Frontal cortex (tissue), 4 donors: ENCODE measurements around the gene CXCL17. TPM values are rescaled to one million over a fixed set of nuclear protein-coding genes. Genes with fewer than 3 reads are reported as not detected.
"Not testable (repeated sequence)": the region's sequence is repeated elsewhere in the genome, so short reads cannot be mapped to it uniquely, and the experiment has no call there.

Experiments used
- DNase-seq, 2 donors: peaks; one replicate each; pipeline ENCODE4 v3.0.0; 2012; ENCODE audit warnings: low spot score in 2 of 2
- FAIRE-seq: peaks from 2 replicates; lab custom pipeline; 2012; peaks lifted over from hg19 to GRCh38; lab: Jason Lieb, UNC
- total RNA-seq: library from RNA; depleted of rRNA; stranded (reverse); fragments of >200 nt; gene quantifications from one replicate; pipeline ENCODE4 v1.2.3, GENCODE V29; 2014
- donor health status: control.
- donor health status: control.
- donor health status: control.

CXCL17 gene, protein sequence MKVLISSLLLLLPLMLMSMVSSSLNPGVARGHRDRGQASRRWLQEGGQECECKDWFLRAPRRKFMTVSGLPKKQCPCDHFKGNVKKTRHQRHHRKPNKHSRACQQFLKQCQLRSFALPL
- total RNA-seq = not detected

DNA sequence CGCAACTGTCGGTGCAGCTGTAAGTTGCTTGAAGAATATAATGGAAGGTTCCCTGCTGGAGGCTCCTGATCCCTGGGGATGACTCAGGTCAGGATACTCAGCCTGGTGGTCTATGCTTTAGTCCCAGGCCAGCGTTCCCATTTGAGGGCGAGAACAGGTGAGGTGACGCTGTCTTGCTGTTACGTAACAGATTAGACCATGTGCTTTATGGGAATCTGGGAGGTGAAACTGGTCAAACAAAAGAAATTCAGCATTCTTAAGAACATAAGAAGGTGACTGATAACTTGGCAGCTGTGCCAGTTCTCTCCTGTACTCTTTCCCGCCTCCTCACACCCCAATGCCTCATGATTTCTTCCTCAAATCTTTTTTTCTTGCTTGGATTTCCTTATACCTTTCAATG, at the start of gene CXCL17:
Gene CXCL17, minus strand, starts transcription at position 114 of the 400 bp plus-strand sequence. CDS start 114 bp downstream, outside the sequence.
- FAIRE-seq (no peak), DNase-seq (no peak)

DNA sequence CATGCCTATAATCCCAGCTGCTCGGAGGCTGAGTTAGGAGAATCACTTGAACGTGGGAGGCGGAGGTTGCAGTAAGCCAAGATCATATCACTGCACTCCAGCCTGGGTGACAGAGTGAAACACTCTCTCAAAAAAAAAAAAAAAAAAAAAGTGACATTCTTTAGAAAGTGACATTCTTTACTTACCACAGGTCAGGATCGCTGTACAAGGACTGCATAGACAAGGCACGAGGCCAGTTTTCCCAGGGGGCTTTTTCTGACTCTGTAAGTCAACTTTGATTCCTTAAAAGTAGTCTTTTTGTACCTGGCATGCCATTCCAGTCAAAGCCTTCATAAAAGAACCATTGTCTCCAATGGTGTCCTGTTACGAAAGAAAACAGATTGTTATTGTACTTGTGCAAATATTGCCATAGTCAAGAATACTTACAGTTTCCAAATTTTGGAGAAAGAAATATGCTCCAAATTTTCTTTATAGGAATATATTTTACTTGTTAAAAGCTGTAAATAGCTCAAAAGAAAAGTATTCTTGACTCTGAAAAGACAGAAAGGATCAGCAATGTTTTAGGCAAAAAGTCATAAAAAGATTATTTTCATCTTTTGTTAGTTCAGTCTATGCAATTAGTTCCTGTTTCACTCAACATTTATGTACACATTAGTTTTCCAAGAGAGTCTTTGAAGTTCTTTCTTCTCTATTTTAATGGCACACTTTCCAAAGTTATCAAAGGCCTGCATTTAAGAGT, 46.2 kb upstream of the CXCL17 start:
- FAIRE-seq (no peak), DNase-seq (no peak)

DNA sequence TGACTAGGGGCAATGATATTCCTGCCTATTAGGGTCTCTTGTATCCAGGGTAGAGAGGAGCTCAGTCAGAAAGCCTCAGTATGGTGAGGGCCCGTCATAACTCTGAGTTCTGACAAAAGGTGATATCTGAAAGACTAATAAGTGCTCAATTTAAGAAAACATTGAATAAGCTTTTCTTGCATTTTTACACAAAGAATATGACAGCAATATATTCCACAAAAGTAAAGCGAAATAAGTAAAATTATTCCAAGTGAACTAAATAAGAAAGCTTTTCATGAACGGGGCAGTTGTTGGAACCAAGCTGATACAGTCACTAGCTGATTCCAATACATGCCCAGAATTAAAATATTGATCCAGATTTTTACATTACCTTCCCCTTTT, 45.0 kb upstream of the CXCL17 start:
- FAIRE-seq (no peak), DNase-seq (no peak)

DNA sequence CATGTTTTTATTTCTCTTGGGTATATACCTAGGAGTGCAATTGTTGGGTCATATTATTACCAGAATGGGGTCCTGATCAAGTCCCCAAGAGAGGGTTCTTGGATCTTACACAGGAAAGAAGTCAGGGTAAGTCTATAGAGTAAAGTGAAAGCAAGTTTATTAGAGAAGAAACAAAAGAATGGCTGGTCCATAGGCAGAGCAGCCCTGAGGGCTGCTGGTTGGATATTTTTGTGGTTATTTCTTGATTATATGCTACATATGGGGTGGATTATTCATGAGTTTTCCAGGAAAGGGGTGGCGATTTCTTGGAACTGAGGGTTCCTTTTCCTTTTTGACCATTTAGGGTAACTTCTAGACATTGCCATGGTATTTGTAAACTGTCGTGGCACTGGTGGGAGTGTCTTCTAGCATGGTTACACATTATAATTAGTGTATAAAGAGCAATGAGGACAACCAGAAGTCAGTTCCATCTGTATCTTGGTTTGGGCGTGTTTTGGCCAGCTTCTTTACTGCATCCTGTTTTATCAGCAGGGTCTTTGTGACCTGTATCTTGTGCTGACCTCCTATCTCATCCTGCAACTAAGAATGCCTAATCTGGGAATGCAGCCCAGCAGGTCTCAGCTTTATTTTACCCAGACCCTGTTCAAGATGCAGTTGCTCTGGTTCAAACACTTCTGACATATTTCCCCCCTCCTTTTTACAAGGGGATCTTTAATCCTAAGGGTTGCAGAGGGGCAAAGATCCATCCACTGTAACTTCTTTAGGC, 44.5 kb upstream of the CXCL17 start:
- FAIRE-seq (no peak), DNase-seq (no peak)

DNA sequence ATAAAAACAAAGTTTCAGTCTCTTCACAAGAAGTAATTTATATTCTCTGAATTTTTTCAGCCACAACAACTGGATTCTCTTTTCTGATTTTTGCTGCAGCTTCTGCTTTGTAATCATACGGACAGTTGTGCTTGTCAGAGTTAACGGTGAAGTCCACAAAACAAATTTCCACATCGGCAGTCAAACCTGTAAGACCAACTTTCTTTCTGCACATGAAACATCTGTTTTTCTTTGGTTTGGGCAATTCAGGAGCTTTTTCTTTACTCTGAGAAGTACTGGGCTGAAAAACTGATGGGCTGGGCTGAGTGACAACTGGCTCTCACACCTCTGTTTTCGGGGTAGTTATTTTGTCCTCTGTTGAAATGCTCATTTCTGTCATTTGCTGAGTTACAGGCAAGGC, 42.3 kb upstream of the CXCL17 start:
- FAIRE-seq, DNase-seq: not testable (repeated sequence)

DNA sequence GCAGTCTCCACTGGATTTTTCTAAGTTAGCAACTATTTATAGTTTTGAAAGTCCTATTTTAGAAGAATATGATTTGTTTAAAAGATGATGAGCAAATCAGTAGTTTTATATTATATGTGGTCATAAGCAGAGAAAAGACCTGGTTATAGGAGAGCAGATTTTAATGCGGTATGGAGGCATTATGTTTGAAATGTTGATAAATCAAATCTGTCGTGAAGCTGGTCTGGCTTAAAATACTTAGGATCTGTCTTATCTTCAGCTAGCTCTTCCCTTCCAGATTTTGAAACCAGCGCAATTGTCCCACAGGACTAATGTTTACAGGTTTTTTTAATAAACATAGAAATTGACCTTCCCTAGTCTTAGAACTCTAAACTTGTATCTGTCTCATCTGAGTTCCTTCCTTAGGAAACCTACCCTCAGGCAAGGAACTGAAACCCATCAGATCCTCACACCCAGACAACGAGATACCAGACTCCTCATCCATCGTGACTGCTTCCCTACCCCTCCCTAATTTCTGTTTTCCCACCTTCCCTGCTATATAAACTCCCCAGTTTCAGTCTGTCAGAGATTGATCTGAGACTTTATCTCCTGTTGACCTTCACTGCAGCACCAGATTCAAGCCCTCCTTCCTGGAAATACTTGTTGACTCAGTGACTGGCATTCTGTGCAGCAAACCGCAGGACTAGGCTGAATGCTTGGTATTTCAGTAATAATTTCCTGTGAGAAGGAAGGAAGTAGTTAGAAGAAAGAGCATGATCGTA, 37.8 kb upstream of the CXCL17 start:
- DNase-seq (no peak), FAIRE-seq (no peak)

DNA sequence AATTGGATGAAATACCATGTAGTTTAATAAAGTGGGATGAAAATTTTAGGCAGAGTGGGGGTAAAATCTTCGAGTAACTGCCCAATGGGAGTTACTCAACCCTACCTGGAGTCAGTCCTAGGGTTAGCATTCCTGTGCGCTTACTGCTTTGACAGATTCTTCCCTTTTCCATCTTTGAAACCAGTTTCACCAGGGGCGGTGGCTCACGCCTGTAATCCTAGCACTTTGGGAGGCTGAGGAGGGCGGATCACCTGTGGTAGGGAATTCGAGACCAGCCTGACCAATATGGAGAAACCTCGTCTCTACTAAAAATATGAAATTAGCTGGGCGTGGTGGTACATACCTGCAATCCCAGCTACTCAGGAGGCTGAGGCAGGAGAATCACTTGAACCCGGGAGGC, 37.0 kb upstream of the CXCL17 start:
- no peak for FAIRE-seq
- no peak for DNase-seq

DNA sequence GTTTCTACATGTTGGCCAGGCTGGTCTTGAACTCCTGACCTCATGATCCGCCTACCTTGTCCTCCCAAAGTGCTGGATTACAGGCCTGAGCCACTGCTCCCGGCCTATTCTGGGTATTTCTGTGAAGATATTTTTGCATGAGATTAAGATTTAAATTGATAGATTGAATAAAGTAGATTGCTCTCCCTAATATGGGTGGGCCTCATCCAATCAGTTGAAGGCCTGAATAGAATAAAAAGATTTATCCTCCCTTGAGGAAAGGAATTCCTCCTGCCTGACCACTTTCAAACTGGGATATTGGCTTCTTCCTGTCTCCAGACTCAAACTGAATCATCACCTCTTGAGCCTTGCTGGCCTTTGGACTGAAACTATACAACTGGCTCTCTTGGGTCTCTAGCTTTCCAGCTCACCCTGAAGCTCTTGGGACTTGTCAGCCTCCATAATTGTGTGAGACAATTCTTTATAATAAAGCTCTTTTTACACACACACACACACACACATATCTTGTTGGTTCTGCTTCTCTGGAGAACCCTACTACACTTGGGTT, 36.1 kb upstream of the CXCL17 start:
- FAIRE-seq (no peak), DNase-seq (no peak)

DNA sequence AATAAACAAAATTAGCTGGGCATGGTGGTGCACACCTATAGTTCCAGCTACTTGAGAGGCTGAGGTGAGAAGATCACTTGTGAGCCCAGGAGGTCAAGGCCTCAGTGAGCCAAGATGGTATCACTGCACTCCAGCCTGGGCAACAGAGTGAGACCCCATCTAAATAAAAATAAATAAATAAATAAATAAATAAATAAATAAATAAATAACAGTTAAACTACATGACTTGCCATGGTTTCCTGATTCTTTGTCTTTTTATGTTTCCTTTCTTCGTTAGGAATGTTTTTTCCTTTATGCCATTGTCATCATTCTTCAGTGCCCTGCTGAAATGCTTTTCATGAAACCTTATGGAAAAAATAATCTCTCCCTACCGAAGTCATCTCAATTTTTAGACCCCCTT, 35.2 kb upstream of the CXCL17 start:
- FAIRE-seq = no peak
- DNase-seq = no peak

DNA sequence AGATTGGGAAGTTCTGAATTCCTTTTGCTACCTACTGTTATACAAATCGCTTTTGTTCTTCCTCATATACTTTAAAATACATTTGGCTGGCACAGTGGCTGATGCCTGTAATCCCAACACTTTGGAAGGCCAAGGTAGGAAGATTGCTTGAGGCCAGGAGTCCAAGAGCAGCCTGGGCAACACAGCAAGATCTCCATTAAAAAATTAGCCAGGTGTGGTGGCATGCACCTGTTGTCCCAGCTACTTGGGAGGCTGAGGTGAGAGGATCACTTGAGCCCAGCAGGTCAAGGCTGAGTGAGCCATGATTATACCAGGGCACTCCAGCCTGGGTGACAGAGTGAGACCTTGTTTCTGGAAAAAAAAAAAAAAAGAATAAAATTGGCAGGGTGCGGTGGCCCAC, 34.4 kb upstream of the CXCL17 start:
- DNase-seq (no peak), FAIRE-seq (no peak)

DNA sequence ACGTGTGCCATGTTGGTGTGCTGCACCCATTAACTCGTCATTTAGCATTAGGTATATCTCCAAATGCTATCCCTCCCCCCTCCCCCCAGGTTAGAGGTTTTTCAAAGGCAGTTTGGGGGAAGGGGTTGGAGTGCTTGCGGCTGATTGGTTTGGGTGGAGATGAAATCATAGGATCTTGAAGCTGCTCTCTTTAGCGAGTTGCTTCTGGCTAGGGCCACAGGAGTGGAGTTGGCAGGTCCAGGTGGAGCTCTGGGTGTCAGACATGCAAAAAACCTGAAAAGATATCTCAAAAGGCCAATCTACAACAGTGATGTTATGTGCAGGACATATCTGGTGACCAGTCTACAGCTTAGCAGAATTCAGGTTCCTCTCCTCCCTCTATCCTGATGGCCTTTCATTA, 32.6 kb upstream of the CXCL17 start:
- DNase-seq = no peak

DNA sequence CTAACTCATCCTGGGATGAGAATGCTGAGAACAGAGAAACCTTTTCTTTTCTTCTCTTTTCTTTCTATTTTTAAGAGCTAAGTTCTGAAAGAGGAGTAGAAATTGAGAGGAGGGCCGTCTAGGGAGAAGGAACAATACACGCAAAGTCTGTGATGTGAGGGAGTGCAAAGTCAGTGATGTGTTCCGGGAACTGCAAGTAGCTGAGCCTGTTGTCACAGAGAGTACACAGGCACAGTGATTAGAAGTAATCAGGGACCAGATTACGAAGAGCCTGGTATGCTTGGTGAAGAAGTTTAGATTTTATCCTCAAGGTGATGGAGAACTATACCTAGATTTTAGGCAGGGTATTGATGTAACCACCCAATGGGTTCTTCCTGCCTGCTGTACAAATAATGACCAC, 32.0 kb upstream of the CXCL17 start:
- DNase-seq (no peak), FAIRE-seq (no peak)

More for the DNA sequence above, 32.6 kb upstream of the CXCL17 start:
- no peak for FAIRE-seq

DNA sequence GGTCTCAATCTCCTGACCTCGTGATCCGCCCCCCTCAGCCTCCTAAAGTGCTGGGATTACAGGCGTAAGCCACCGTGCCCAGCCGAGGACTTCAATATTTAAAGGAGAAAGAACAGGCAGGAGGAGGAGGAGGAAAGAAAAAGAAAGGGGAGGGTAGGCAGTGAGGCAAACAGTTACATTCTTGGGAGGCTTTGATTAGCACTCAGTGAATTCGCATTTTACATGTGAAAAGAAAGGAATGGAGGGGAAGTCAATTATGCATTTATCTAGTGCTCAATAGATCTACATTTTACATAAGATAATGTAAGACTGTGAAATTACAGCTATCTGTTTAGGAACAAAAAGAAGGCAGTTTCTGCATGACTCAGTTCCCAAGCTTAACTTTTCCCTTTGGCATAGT, 30.9 kb upstream of the CXCL17 start:
- DNase-seq (no peak), FAIRE-seq (no peak)

DNA sequence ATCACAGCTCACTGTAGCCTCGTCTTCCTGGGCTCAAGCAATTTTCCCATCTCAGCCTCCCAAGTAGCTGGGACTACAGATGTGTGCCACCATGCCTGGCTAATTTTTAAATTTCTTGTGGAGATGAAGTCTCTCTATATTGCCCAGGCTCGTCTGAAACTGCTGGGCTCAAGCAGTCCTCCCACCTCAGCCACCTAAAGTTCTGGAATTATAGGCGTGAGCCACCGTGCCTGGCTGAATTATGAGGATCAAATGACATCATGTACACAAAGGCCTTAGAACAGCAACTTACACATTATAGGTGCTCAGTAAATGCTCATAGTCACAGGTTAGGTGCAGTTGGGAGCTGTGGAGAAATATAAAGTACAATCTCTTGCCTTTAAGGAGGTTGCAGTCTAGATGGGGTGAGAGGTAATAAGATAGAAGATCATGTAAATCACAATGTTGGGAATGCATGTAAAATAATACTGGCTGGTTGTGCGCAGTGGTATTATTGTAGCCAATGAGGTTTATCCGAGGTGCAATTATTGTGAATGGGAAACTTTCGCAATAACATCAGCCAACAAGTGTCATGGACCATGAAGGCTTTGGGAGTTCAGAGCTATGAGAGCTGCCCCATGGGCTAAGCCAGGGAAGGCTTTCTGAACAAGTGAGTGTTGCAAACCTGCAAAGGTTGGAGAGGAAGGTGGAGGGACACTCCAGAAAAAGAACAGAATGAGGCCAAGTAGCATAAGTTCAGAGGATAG, 29.8 kb upstream of the CXCL17 start:
- DNase-seq (no peak), FAIRE-seq (no peak)

DNA sequence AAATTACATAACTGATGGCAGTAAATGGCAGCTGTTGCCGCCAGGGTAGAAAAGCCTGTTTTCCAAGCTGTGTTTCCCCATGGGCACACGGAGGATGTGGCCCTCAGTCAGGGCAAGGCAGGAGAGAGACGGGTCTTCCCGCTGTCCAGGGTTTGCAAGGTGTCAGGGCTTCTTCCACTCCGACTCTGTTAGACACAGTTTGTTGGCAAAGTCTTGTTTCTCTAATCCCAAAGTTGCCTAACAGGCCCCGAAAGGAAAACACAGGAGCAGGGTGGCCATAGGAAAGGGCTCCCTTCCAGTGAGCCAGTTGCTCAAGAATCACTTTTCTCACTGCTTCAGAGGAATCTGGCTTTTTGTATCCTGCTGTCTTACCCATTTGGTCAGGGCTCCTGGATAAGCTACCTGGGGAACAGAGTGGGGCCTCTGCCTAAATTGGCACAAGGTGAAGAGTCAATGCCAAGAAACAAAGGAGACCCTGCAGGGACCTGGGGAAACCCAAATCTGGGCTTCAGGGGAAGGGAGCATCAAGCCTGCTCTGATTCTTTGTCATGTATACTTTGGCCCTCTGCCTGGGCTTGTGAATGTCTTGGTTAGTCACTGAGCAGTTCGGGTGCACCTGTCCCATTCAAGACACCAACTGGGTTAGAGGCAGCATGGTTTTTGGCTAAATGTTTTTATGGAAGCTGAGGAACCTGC, 29.0 kb upstream of the CXCL17 start:
- DNase-seq (no peak), FAIRE-seq (no peak)

DNA sequence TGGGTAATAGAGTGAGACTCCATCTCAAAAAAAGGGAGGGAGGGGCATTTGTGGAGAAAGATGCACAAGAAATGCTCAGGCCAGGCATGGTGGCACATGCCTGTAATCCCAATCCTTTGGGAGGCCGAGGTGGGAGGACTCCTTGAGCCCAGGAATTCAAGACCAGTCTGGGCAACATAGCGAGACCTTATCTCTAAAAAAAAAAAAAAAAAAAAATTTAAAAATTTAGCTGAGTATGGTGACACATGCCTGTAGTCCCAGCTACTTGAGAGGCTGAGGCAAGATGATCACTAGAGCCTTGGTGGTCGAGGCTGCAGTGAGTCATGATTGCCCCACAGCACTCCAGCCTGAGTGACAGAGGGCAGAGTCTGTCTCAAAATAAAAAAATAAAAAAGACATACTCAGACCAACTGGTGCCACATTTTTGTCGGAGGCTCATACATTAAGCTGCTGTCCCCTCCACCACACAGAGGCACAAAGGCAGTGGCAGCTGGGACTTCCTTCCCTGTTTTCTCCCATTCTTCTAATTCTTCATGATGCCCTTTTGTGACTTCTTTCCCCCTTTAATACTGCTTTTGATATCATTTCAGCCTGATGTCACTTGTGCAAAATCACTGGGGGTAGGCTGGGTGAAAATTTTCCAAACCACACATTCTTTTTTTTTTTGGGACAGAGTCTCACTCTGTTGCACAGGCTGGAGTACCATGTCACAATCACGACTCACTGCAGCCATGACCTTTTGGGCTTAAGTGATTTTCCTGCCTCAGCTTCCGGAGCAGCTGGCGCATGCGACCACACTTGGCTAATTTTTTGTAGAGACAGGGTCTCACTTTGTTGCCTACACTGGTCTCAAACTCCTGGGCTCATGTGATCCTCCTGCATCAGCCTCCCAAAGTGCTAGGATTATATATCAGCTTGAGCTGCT, 26.8 kb upstream of the CXCL17 start:
- FAIRE-seq (no peak), DNase-seq (no peak)

DNA sequence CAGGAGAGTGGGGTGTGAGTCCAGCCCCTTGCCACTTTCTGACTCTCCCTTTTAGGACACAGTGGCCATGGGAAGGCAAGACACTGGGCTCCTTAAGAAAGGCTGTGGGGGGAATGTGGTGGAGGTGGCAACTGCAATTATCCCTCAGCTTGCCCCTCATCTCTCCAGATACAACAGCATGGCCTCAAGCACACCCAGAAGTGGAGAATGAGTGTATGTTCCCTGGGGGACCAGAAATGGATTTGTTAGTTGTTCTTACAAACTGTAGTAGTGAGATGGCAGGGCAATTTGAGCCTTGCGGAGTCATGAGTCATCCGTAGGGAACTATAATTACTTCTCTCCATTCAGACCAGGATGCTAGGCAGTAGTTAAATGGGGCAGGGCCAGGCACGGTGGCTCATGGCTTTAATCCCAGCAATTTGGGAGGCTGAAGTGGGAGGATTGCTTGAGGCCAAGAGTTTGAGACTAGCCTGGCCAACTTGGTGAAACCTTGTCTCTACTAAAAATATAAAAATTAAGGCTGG, 25.6 kb upstream of the CXCL17 start:
- no peak for FAIRE-seq
- no peak for DNase-seq
